SH-SY5Y (cell line): ENCODE measurements around the gene ADIG.

Experiments
- GATA2 ChIP-seq: IDR thresholded peaks from 2 replicates; pipeline ENCODE4 v1.6.1; 2011; ENCODE audit warnings: mild to moderate bottlenecking, low read depth, low read length
- GATA3 ChIP-seq: IDR thresholded peaks from 2 replicates; pipeline ENCODE4 v1.6.1; 2011; ENCODE audit warnings: low read depth, mild to moderate bottlenecking, low read length, moderate library complexity

The ADIG gene

GRCh38 chr20:38626921-38627659, 46.1 kb downstream of the ADIG start:
- TF ChIP-seq GATA3 (no peak), GATA2 (no peak)

GRCh38 chr20:38628580-38629470, 47.8 kb downstream of the ADIG start:
- TF ChIP-seq GATA2 (no peak), GATA3 (no peak)

GRCh38 chr20:38629979-38630378, 49.0 kb downstream of the ADIG start:
- no peak for TF ChIP-seq GATA2
- no peak for TF ChIP-seq GATA3

- no peak for TF ChIP-seq GATA3
- TF ChIP-seq GATA2, result no peak
Observed at GRCh38 chr20:38630727-38631126, 49.7 kb downstream of the ADIG start.

GRCh38 chr20:38631155-38632022, 50.4 kb downstream of the ADIG start:
- no peak for TF ChIP-seq GATA2
- no peak for TF ChIP-seq GATA3

GRCh38 chr20:38633577-38634093, 52.6 kb downstream of the ADIG start:
- TF ChIP-seq GATA3 (no peak), GATA2 (no peak)

- no peak for TF ChIP-seq GATA3
- TF ChIP-seq GATA2, result no peak
Observed at GRCh38 chr20:38635721-38636288, 54.8 kb downstream of the ADIG start.
